GM06990 (cell line): ENCODE measurements around the gene NAV2.

ENCODE experiments used
- DNase-seq: peaks from one replicate; pipeline ENCODE4 v3.0.0-alpha.2; 2011; ENCODE audit not compliant: insufficient read length; ENCODE audit errors: extremely low read depth
- H3K27me3 ChIP-seq: replicated peaks from 2 replicates; pipeline ENCODE4 v1.6.0; 2011; ENCODE audit warnings: low read length; ENCODE audit not compliant: control insufficient read depth, insufficient read depth
- H3K36me3 ChIP-seq: 2 replicates; pipeline ENCODE4 v1.5.1; 2011; ENCODE audit warnings: low read length; ENCODE audit not compliant: control insufficient read depth, insufficient read depth
- H3K4me3 ChIP-seq: replicated peaks from 2 replicates; pipeline ENCODE4 v1.5.1; 2011; ENCODE audit warnings: low read depth, mild to moderate bottlenecking, control low read depth, low read length
- TF ChIP-seq, protein P1 (sequence below): IDR thresholded peaks from 2 replicates; pipeline ENCODE4 v1.5.1; 2011; ENCODE audit warnings: low read length, control low read depth, mild to moderate bottlenecking, inconsistent platforms; ENCODE audit not compliant: insufficient read depth, poor library complexity, severe bottlenecking

NAV2 gene

DNA sequence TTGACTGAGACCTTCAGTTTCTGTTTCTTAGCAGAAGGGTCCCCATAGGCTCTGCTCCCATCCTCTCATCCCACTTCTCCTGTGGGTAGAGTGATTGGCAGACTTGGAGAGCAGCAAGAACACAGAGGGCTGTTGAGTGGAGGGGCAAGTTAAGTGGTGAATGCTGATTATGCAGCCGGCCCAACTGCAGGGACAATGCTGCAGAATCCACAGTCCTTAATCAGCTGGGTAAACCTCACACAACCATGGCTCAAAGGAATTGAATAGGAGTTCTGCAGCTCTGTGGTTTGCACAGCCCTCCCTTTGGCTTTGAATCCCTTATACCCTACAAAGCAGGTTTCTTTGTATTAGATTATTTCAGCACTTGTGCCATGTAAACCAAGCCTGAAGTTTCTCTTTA lies 161.1 kb downstream of the NAV2 start:
- Histone ChIP-seq H3K4me3 (no peak overlapping the region), H3K36me3 (no peaks in the 10 kb centered on the region; the same call in 1 of the 2 replicates), H3K27me3 (no peaks in the 10 kb centered on the region; the same call in 1 of the 2 replicates)
- DNase-seq, result no peak
- TF ChIP-seq, protein P1, sequence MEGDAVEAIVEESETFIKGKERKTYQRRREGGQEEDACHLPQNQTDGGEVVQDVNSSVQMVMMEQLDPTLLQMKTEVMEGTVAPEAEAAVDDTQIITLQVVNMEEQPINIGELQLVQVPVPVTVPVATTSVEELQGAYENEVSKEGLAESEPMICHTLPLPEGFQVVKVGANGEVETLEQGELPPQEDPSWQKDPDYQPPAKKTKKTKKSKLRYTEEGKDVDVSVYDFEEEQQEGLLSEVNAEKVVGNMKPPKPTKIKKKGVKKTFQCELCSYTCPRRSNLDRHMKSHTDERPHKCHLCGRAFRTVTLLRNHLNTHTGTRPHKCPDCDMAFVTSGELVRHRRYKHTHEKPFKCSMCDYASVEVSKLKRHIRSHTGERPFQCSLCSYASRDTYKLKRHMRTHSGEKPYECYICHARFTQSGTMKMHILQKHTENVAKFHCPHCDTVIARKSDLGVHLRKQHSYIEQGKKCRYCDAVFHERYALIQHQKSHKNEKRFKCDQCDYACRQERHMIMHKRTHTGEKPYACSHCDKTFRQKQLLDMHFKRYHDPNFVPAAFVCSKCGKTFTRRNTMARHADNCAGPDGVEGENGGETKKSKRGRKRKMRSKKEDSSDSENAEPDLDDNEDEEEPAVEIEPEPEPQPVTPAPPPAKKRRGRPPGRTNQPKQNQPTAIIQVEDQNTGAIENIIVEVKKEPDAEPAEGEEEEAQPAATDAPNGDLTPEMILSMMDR, result no peak

DNA sequence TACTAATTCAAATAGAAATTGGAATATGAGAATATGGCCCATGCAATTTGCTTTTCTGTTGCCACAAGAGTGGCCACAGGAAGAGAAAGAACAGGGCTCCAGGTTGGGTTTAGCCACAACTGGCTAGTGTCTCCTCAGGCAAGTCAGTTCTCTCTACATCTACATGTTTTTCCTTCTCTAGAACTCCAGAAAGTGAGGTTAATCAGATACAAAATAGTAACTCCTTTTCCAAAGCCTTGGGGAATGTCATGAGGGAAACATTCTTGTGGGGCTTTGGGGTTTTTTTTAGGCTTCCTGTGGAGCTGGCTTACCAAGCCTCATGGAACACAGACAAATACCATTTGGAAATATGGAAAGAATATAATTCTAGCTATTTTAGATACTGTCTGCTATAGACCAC lies 161.6 kb downstream of the NAV2 start:
- H3K36me3 ChIP-seq, result no peaks in the 10 kb centered on the region; the same call in 1 of the 2 replicates
- TF ChIP-seq, protein P1, result no peak
- no peak for DNase-seq
- no peak overlapping the region for H3K4me3 ChIP-seq
- H3K27me3 ChIP-seq, result no peaks in the 10 kb centered on the region; the same call in 1 of the 2 replicates

DNA sequence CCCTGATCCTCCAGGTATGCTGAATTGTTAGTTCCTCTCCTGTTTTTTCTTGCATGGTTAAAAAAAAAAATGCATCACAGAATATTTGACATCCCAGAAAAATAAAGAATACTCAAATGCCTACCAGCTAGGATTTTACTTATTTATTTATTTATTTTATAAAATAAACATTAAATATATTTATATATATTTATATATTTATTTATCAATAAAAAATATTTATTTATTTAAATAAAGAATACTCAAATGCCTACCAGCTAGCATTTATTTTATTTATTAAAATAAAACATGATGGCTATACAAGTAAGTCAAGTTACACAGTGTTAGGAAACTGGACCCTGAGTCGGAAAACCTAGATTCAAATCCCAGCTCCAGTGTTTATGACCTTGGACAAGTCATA lies 164.1 kb downstream of the NAV2 start:
- Histone ChIP-seq H3K4me3 (no peak overlapping the region), H3K27me3 (no peaks in the 10 kb centered on the region; the same call in 1 of the 2 replicates), H3K36me3 (no peaks in the 10 kb centered on the region; the same call in 1 of the 2 replicates)
- no peak for DNase-seq
- TF ChIP-seq, protein P1, result no peak

DNA sequence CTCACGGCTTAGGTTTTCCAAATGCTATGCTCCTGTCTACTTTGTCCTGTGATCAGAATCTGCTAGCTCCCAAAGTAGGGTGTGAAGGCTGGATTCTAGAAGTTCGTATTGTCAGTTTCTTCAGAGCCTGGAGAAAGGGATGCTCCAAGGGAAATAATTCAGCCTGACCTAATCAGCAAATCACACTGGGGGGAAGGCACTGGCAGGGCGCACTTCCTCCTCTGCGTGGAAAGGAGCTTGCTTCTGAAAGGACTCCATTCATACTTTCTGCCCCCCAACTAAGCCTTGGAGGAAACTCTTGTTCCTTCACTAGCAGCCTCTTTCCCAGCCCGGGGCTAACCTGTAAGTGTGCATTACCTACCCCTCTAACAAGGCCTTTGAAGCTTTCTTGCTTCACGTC lies 165.9 kb downstream of the NAV2 start:
- TF ChIP-seq, protein P1, result no peak
- no peak for DNase-seq
- Histone ChIP-seq H3K4me3 (no peak overlapping the region), H3K27me3 (no peaks in the 10 kb centered on the region; the same call in 1 of the 2 replicates), H3K36me3 (no peaks in the 10 kb centered on the region)

DNA sequence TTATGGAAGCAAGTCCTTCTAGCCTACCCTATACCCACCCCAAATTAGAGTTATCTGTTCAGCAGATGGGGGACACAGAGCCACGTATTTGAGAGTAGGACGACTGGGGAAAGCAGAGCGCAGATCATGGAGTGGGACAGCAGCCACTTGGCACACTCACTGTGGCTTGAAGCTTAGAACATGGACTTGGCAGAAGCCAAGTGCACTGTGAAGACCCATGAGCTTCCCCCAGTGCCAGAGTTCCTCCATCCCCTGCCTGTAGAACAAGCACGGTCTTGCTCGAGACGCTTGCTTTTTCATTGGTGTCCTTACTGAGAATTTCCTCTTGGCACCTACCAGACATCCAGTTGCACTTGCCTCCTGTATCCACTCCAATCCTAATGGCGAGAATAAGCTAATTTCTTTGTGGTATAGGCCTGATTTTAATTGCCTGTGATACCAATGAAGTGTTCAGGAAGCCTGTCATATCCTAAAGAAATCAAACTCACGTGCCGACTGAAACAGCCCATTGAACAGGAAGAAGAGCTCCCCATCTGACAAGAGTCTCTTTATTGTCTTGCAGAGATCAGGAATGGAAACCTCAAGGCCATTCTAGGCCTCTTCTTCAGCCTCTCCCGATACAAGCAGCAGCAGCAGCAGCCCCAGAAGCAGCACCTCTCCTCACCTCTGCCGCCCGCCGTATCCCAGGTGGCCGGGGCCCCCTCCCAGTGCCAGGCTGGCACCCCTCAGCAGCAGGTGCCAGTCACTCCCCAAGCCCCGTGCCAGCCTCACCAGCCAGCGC lies 166.9 kb downstream of the NAV2 start:
- TF ChIP-seq, protein P1, result no peak

More for the DNA sequence above, 166.9 kb downstream of the NAV2 start:
- no peak overlapping the region for H3K4me3 ChIP-seq
- no peaks in the 10 kb centered on the region for H3K36me3 ChIP-seq
- DNase-seq, result no peak
- no peaks in the 10 kb centered on the region; the same call in 1 of the 2 replicates for H3K27me3 ChIP-seq
